ENCODE data around the gene RPS3. TPM values are rescaled to one million over a fixed set of nuclear protein-coding genes. Genes with fewer than 3 reads are reported as not detected.

RPS3 gene
- total RNA-seq, 1 experiment from 2014 or later, result 4,109 TPM

GRCh38 chr11:75351791-75352587 lies 47.3 kb upstream of the RPS3 start (continued):
- TF ChIP-seq EZH2phosphoT487 (IDR thresholded peaks at IDR 0.05; ENCODE audit: borderline replicate concordance) (no peak), FOSL1 (IDR thresholded peaks at IDR 0.05; ENCODE audit: low read depth) (no peak), ATF3 (IDR thresholded peaks at IDR 0.05) (no peak), JUND (IDR thresholded peaks at IDR 0.05) (no peak), ZFX (IDR thresholded peaks at IDR 0.05) (peak; percentile 66; the same call in 1 of the 2 replicates), ZBTB33 (IDR thresholded peaks at IDR 0.05; ENCODE audit: extremely low read depth, insufficient replicate concordance, low read length) (no peak)

GRCh38 chr11:75352588-75353206 lies 46.6 kb upstream of the RPS3 start:
- BruUV-seq (replicated peaks), result no TSS peak
- Histone ChIP-seq H3K9ac (ENCODE audit: low read length) (peak overlapping the region; percentile 85), H3K9me2 (ENCODE audit: insufficient read depth) (no peaks in the 10 kb centered on the region), H3K36me3 (ENCODE audit: control insufficient read depth in 1 of 2, insufficient read depth in 2 of 2, low read length in 2 of 2) (no peaks in the 10 kb centered on the region), H3K4me3 (replicated peaks in 1 of 2; ENCODE audit: low read depth in 1 of 2, low read length in 2 of 2) (peak overlapping the region; percentile 60 to 86), H3K4me1 (ENCODE audit: control insufficient read depth in 1 of 2, insufficient read depth in 2 of 2, low read length in 2 of 2) (peaks cover 19 to 57% of the 10 kb centered on the region in 2 experiments; a peak in 3 of 4 replicates), H3K27ac (ENCODE audit: low read depth, low read length) (peak overlapping the region; percentile 79; the same call in 1 of the 2 replicates), H3K79me2 (ENCODE audit: insufficient read depth, low read length) (peaks cover 11% of the 10 kb centered on the region; the same call in 1 of the 2 replicates), H2AFZ (ENCODE audit: low read depth, low read length, poor library complexity, severe bottlenecking) (no peak overlapping the region), H3K27me3 (ENCODE audit: insufficient read depth, low read length) (no peaks in the 10 kb centered on the region), H3K4me2 (ENCODE audit: low read length) (peak overlapping the region; percentile 99), H4K20me1 (ENCODE audit: insufficient read depth) (no peaks in the 10 kb centered on the region), H3K9me3 (ENCODE audit: control insufficient read depth in 1 of 2, insufficient read depth in 1 of 2, low read depth in 1 of 2, low read length in 2 of 2) (no peaks in the 10 kb centered on the region)
- no peak for DNase-seq (ENCODE audit: low read depth, low spot score)
- intact Hi-C loops (cut with micrococcal nuclease), result no loop called here
- ChIA-PET POLR2A (no interaction called here), CTCF (no interaction called here), RAD21 (ENCODE audit: low non-redundant PET in 1 of 2, low total read pairs in 2 of 2, uncharacterized antibody in 2 of 2, unreplicated experiment in 2 of 2) (no interaction called here)
- no peak for ATAC-seq
- TF ChIP-seq ZBTB33 (IDR thresholded peaks at IDR 0.05; ENCODE audit: extremely low read depth, insufficient replicate concordance, low read length), result no peak
- no peak for TF ChIP-seq JUND (IDR thresholded peaks at IDR 0.05)
- TF ChIP-seq REST (IDR thresholded peaks at IDR 0.05; ENCODE audit: low read depth), result no peak
- no peak for TF ChIP-seq ZNF274 (IDR thresholded peaks at IDR 0.05; ENCODE audit: low read depth, low read length)
- TF ChIP-seq SRF (IDR thresholded peaks at IDR 0.05; ENCODE audit: low read depth), result no peak
- TF ChIP-seq MAX (IDR thresholded peaks at IDR 0.05), result no peak
- TF ChIP-seq TCF7L2 (IDR thresholded peaks at IDR 0.05; ENCODE audit: borderline replicate concordance, extremely low read depth, insufficient read depth, insufficient read length), result no peak
- TF ChIP-seq EZH2 (IDR thresholded peaks at IDR 0.05), result no peak
- no peak for TF ChIP-seq CEBPB (IDR thresholded peaks at IDR 0.05; ENCODE audit: low read depth)
- no peak for TF ChIP-seq EZH2phosphoT487 (IDR thresholded peaks at IDR 0.05; ENCODE audit: borderline replicate concordance)
- no peak for TF ChIP-seq YY1 (IDR thresholded peaks at IDR 0.05; ENCODE audit: extremely low read depth, insufficient replicate concordance, low read depth, low read length)
